Fibroblast of lung (primary cell): Measurements from ENCODE around the gene COX18. TPM values are rescaled to one million over a fixed set of nuclear protein-coding genes. Genes with fewer than 3 reads are reported as not detected.

Source experiments
- DNase-seq, 2 donors: peaks; one replicate each; pipeline versions ENCODE4 v3.0.0 to v3.0.0-alpha.2; 2010; ENCODE audit warnings: low read depth in 2 of 2
- H2AFZ ChIP-seq: 2 replicates; pipeline ENCODE4 v1.5.1; 2012; ENCODE audit warnings: low read length, control low read depth, inconsistent platforms
- H3K27ac ChIP-seq: 2 replicates; pipeline ENCODE4 v1.5.1; 2011; ENCODE audit warnings: low read length, control low read depth; ENCODE audit not compliant: insufficient read depth
- H3K27me3 ChIP-seq: 2 replicates; pipeline ENCODE4 v1.5.1; 2011; ENCODE audit warnings: mild to moderate bottlenecking, low read length; ENCODE audit not compliant: control insufficient read depth, insufficient read depth
- H3K36me3 ChIP-seq: 2 replicates; pipeline ENCODE4 v1.5.1; 2011; ENCODE audit warnings: low read length; ENCODE audit not compliant: control insufficient read depth, insufficient read depth
- H3K4me1 ChIP-seq: 2 replicates; pipeline ENCODE4 v1.5.1; 2011; ENCODE audit warnings: low read length; ENCODE audit not compliant: control insufficient read depth, insufficient read depth; ENCODE audit errors: extremely low read depth
- H3K4me2 ChIP-seq: 2 replicates; pipeline ENCODE4 v1.5.1; 2011; ENCODE audit warnings: low read length, control low read depth; ENCODE audit not compliant: insufficient read depth; ENCODE audit errors: extremely low read depth
- H3K4me3 ChIP-seq, 4 experiments: fragments of 200-600 bp in 1 of 4; sonication (generic) in 1 of 4; replicated peaks in 1 of 4; 2 replicates each; pipeline ENCODE4 v1.5.1; 2011 to 2016; ENCODE audit warnings: low read length in 4 of 4, low read depth in 3 of 4, mild to moderate bottlenecking in 3 of 4, control low read depth in 2 of 4, inconsistent platforms in 1 of 4, mixed read lengths in 1 of 4; ENCODE audit not compliant: insufficient read depth in 1 of 4; ENCODE audit errors: control extremely low read depth in 1 of 4
- H3K79me2 ChIP-seq: 2 replicates; pipeline ENCODE4 v1.5.1; 2012; ENCODE audit warnings: mild to moderate bottlenecking, low read length, inconsistent platforms; ENCODE audit not compliant: control insufficient read depth, insufficient read depth
- H3K9ac ChIP-seq: 2 replicates; pipeline ENCODE4 v1.5.1; 2011; ENCODE audit warnings: mild to moderate bottlenecking, low read length, control low read depth; ENCODE audit not compliant: insufficient read depth
- H3K9me3 ChIP-seq: 2 replicates; pipeline ENCODE4 v1.5.1; 2012; ENCODE audit warnings: low read depth, low read length; ENCODE audit not compliant: control insufficient read depth, insufficient read depth
- H4K20me1 ChIP-seq: 2 replicates; pipeline ENCODE4 v1.5.1; 2011; ENCODE audit warnings: low read length; ENCODE audit not compliant: control insufficient read depth, insufficient read depth; ENCODE audit errors: extremely low read depth
- CTCF ChIP-seq, 2 donors: IDR thresholded peaks in 1 of 2; conservative IDR thresholded peaks in 1 of 2; 1 replicate in 1 of 2; 2 replicates in 1 of 2; pipeline ENCODE4 v1.5.1; 2011 to 2012; ENCODE audit warnings: low read length in 2 of 2, control low read depth in 1 of 2, inconsistent platforms in 1 of 2, low read depth in 1 of 2, mild to moderate bottlenecking in 1 of 2
- EZH2 ChIP-seq: IDR thresholded peaks from 2 replicates; pipeline ENCODE4 v1.5.1; 2012; ENCODE audit warnings: low read length, control low read depth, mild to moderate bottlenecking; ENCODE audit errors: missing control alignments
- polyA plus RNA-seq, 2 donors: library from polyadenylated mRNA; depleted of rRNA in 1 of 2; stranded (reverse) in 1 of 2; unstranded in 1 of 2; fragments of >200 nt; gene quantifications; 2 replicates each; pipeline ENCODE4 v1.2.1, GENCODE V29; 2011 to 2012; ENCODE audit warnings: missing spikeins in 1 of 2
- total RNA-seq: library from RNA; depleted of rRNA; stranded (reverse); fragments of >200 nt; gene quantifications from 2 replicates; pipeline ENCODE4 v1.2.1, GENCODE V29; 2014

The COX18 gene
- total and polyA plus RNA-seq, 2 donors (not counting 1 experiment from before 2014, with no cell fraction given), result 15.8 to 27.9 TPM

GRCh38 chr4:73028621-73029020 is 40.9 kb downstream of the COX18 start:
- Histone ChIP-seq H3K79me2 (no peaks in the 10 kb centered on the region), H3K4me2 (no peak overlapping the region), H4K20me1 (no peaks in the 10 kb centered on the region), H3K27me3 (peaks cover 6% of the 10 kb centered on the region), H3K4me1 (no peaks in the 10 kb centered on the region), H3K27ac (no peak overlapping the region), H2AFZ (no peak overlapping the region), H3K9me3 (no peaks in the 10 kb centered on the region), H3K9ac (no peak overlapping the region), H3K36me3 (no peaks in the 10 kb centered on the region), H3K4me3 (no peak overlapping the region)
- DNase-seq, result no peak
- TF ChIP-seq EZH2 (no peak), CTCF (conservative IDR thresholded peaks at IDR 0.05 in 1 of 2, IDR thresholded peaks at IDR 0.05 in 1 of 2; ENCODE audit: low read depth in 1 of 2, low read length in 2 of 2) (no peak)

DNA sequence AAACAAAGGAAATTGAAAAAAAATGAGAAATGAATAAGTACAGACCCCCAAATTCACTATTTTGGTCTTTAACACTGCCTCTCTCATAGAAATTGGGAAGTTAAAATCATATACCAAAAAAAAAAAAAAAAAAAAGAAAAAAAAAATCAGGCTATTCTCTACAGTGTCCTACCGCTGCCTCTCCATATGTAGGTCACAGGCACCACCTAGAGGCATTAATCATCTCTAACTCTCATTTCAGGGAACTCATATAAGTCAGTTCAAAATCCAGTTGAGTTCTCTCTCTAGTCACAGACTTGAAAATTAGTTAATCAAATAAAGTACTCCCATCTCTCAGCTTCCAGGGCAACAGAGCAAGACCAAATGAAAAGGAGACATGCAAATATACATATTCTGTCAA is 47.9 kb downstream of the COX18 start:
- Histone ChIP-seq H2AFZ (no peak overlapping the region), H3K9ac (no peak overlapping the region), H3K4me3 (no peak overlapping the region), H3K4me1 (no peaks in the 10 kb centered on the region), H3K79me2 (no peaks in the 10 kb centered on the region), H4K20me1 (no peaks in the 10 kb centered on the region), H3K9me3 (no peaks in the 10 kb centered on the region), H3K36me3 (no peaks in the 10 kb centered on the region), H3K27ac (no peak overlapping the region), H3K4me2 (no peak overlapping the region), H3K27me3 (peaks cover 6% of the 10 kb centered on the region)
- DNase-seq, result peak; percentile 23 to 51
- TF ChIP-seq CTCF (conservative IDR thresholded peaks at IDR 0.05 in 1 of 2, IDR thresholded peaks at IDR 0.05 in 1 of 2; ENCODE audit: low read depth in 1 of 2, low read length in 2 of 2) (no peak), EZH2 (no peak)

- no peak overlapping the region for H3K9ac ChIP-seq
- H3K27ac ChIP-seq, result no peak overlapping the region
- no peak overlapping the region for H3K4me2 ChIP-seq
- no peak overlapping the region for H2AFZ ChIP-seq
- no peak overlapping the region for H3K4me3 ChIP-seq
- no peaks in the 10 kb centered on the region for H4K20me1 ChIP-seq
- H3K79me2 ChIP-seq, result no peaks in the 10 kb centered on the region
- H3K9me3 ChIP-seq, result no peaks in the 10 kb centered on the region
- no peaks in the 10 kb centered on the region for H3K36me3 ChIP-seq
- DNase-seq, result peak; percentile 31 to 63
- TF ChIP-seq EZH2, result no peak
- TF ChIP-seq CTCF (conservative IDR thresholded peaks at IDR 0.05 in 1 of 2, IDR thresholded peaks at IDR 0.05 in 1 of 2; ENCODE audit: low read depth in 1 of 2, low read length in 2 of 2), result peak; percentile 57 to 65
- H3K27me3 ChIP-seq, result no peaks in the 10 kb centered on the region
- H3K4me1 ChIP-seq, result no peaks in the 10 kb centered on the region
Observed at GRCh38 chr4:73019462-73020047, 50.0 kb downstream of the COX18 start.
